OCI-LY7 (cell line): Measurements from ENCODE around the gene CDC6.

ENCODE experiments used
- EZH2phosphoT487 ChIP-seq: fragments of 200-600 bp; sonication (generic); IDR thresholded peaks from 2 replicates; pipeline ENCODE4 v1.6.1; 2018; ENCODE audit warnings: low read depth, borderline replicate concordance, mild to moderate bottlenecking, mixed run types, antibody characterized with exemption, low read length, moderate library complexity, mixed read lengths
- TF ChIP-seq, protein P1 (sequence below): fragments of 200-600 bp; sonication (generic); conservative IDR thresholded peaks from 2 replicates; pipeline ENCODE4 v1.5.1; 2014; ENCODE audit warnings: mild to moderate bottlenecking, antibody characterized with exemption, low read length, moderate library complexity, mixed read lengths

DNA sequence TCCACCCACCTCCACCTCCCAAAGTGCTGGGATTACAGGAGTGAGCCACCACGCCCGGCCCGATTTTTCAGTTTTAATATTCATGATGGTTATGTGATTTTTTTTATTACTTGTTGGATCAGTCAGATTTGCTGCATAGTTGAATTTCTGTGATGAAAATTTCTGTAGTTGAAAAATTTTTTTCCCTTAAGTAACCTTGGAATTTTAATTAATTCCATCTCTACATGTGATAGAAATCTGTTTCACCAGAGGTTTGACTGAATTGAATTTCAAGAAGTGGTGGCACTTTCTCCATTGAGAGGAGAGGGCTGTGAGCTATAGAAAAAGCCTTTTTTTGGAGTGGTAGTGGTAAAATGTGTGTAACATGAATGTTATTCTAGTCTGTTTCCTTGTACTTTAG is 43.9 kb upstream of the CDC6 start:
- TF ChIP-seq, protein P1, sequence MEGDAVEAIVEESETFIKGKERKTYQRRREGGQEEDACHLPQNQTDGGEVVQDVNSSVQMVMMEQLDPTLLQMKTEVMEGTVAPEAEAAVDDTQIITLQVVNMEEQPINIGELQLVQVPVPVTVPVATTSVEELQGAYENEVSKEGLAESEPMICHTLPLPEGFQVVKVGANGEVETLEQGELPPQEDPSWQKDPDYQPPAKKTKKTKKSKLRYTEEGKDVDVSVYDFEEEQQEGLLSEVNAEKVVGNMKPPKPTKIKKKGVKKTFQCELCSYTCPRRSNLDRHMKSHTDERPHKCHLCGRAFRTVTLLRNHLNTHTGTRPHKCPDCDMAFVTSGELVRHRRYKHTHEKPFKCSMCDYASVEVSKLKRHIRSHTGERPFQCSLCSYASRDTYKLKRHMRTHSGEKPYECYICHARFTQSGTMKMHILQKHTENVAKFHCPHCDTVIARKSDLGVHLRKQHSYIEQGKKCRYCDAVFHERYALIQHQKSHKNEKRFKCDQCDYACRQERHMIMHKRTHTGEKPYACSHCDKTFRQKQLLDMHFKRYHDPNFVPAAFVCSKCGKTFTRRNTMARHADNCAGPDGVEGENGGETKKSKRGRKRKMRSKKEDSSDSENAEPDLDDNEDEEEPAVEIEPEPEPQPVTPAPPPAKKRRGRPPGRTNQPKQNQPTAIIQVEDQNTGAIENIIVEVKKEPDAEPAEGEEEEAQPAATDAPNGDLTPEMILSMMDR: no peak
- no peak for TF ChIP-seq EZH2phosphoT487
